Inferior parietal cortex (tissue), 1 donor: ENCODE data around the gene GABPA.
"Not testable (repeated sequence)": the region's sequence is repeated elsewhere in the genome, so short reads cannot be mapped to it uniquely, and the experiment has no call there.

Experiments used
- DNase-seq: peaks from one replicate; pipeline ENCODE4 v3.0.0-alpha.2; 2016; ENCODE audit errors: extremely low spot score

The GABPA gene

GRCh38 chr21:25734904-25735645 is at the start of gene GABPA, which contains the start of gene ATP5PF:
Gene GABPA (plus strand): TSS chr21:25734972. CDS start chr21:25741599, 6,627 bp downstream.
Gene ATP5PF (minus strand): TSS chr21:25734904. CDS start chr21:25729794, 5,110 bp downstream.
- DNase-seq: peak; percentile 98

- no peak for DNase-seq
Observed at GRCh38 chr21:25687787-25688186, 47.0 kb upstream of the GABPA start.

GRCh38 chr21:25688275-25689155 is 46.3 kb upstream of the GABPA start:
- DNase-seq: no peak

GRCh38 chr21:25689226-25689625 is 45.5 kb upstream of the GABPA start:
- no peak for DNase-seq

- DNase-seq: no peak
Observed at GRCh38 chr21:25691976-25692375, 42.8 kb upstream of the GABPA start.

- DNase-seq: not testable (repeated sequence)
Observed at GRCh38 chr21:25695461-25695860, 39.3 kb upstream of the GABPA start.

- DNase-seq: no peak
Observed at GRCh38 chr21:25700741-25701140, 34.0 kb upstream of the GABPA start.

GRCh38 chr21:25701529-25701928 is 33.2 kb upstream of the GABPA start:
- DNase-seq: no peak

GRCh38 chr21:25708467-25709065 is 26.2 kb upstream of the GABPA start:
- peak; percentile 81 for DNase-seq

GRCh38 chr21:25709684-25710265 is 25.0 kb upstream of the GABPA start:
- DNase-seq: no peak

- DNase-seq: no peak
Observed at GRCh38 chr21:25710550-25710949, 24.2 kb upstream of the GABPA start.

GRCh38 chr21:25714066-25714465 is 20.7 kb upstream of the GABPA start:
- not testable (repeated sequence) for DNase-seq

GRCh38 chr21:25717491-25718147 is 17.2 kb upstream of the GABPA start:
- no peak for DNase-seq

- no peak for DNase-seq
Observed at GRCh38 chr21:25721987-25722386, 12.8 kb upstream of the GABPA start.

- DNase-seq: no peak
Observed at GRCh38 chr21:25722631-25723030, 12.1 kb upstream of the GABPA start.

- no peak for DNase-seq
Observed at GRCh38 chr21:25732091-25732760, 2.5 kb upstream of the GABPA start.

GRCh38 chr21:25733859-25734653 is 716 bp upstream of the GABPA start:
- DNase-seq: peak; percentile 18

- no peak for DNase-seq
Observed at GRCh38 chr21:25734654-25734903, 193 bp upstream of the GABPA start.

GRCh38 chr21:25735646-25736597 is 1.1 kb downstream of the GABPA start:
- peak; percentile 77 for DNase-seq
